HepG2 (cell line): ENCODE results near the gene ATP6V0A1. TPM values are rescaled to one million over a fixed set of nuclear protein-coding genes. Genes with fewer than 3 reads are reported as not detected.

Experiments
- EED ChIP-seq: sonication (generic); formaldehyde crosslinking; IDR thresholded peaks from 2 replicates; pipeline ENCODE4 v1.5.0; 2020; ENCODE audit warnings: mild to moderate bottlenecking, missing genetic modification reagents
- ELF1 ChIP-seq: sonication (generic); formaldehyde crosslinking; IDR thresholded peaks from 2 replicates; pipeline ENCODE4 v1.4.0; 2020; ENCODE audit warnings: missing genetic modification reagents
- HMGXB4 ChIP-seq, 2 experiments: sonication (generic) in 1 of 2; formaldehyde crosslinking in 1 of 2; IDR thresholded peaks; 2 replicates each; pipeline versions ENCODE4 v1.4.0 to v1.6.1; 2018 to 2020; ENCODE audit warnings: missing genetic modification reagents in 2 of 2, borderline replicate concordance in 1 of 2, low read depth in 1 of 2, mild to moderate bottlenecking in 1 of 2, missing biosample characterization in 1 of 2
- JUNB ChIP-seq: sonication (generic); formaldehyde crosslinking; IDR thresholded peaks from 2 replicates; pipeline ENCODE4 v1.8.0; 2022; ENCODE audit warnings: missing genetic modification reagents, mild to moderate bottlenecking, borderline replicate concordance
- KLF11 ChIP-seq: IDR thresholded peaks from 2 replicates; pipeline ENCODE4 v1.6.1; 2016; ENCODE audit warnings: missing compliant biosample characterization
- TP53 ChIP-seq: sonication (generic); formaldehyde crosslinking; conservative IDR thresholded peaks from 2 replicates; pipeline ENCODE4 v1.4.0; 2020; ENCODE audit warnings: missing genetic modification reagents
- XRCC5 ChIP-seq: fragments of 200-400 bp; formaldehyde crosslinking; optimal IDR thresholded peaks from 2 replicates; pipeline ENCODE3; 2017; ENCODE audit warnings: mild to moderate bottlenecking, low read length
- ZIK1 ChIP-seq: sonication (generic); formaldehyde crosslinking; IDR thresholded peaks from 2 replicates; pipeline ENCODE4 v1.5.0; 2020; ENCODE audit warnings: mild to moderate bottlenecking, low read depth, missing genetic modification reagents, borderline replicate concordance
- ZKSCAN8 ChIP-seq: IDR thresholded peaks from 2 replicates; pipeline ENCODE4 v1.6.1; 2016; ENCODE audit warnings: borderline replicate concordance, missing genetic modification reagents, missing compliant biosample characterization
- ZNF317 ChIP-seq: sonication (generic); formaldehyde crosslinking; IDR thresholded peaks from 2 replicates; pipeline ENCODE4 v1.5.0; 2020; ENCODE audit warnings: mild to moderate bottlenecking, missing genetic modification reagents
- ZNF326 ChIP-seq: sonication (generic); formaldehyde crosslinking; IDR thresholded peaks from 2 replicates; pipeline ENCODE4 v1.4.0; 2020; ENCODE audit warnings: missing genetic modification reagents, borderline replicate concordance
- ZNF678 ChIP-seq: sonication (generic); formaldehyde crosslinking; IDR thresholded peaks from 2 replicates; pipeline ENCODE4 v1.4.0; 2020; ENCODE audit warnings: mild to moderate bottlenecking, missing genetic modification reagents
- ZNF768 ChIP-seq: sonication (generic); formaldehyde crosslinking; IDR thresholded peaks from 2 replicates; pipeline ENCODE4 v1.4.0; 2020; ENCODE audit warnings: missing genetic modification reagents
- polyA plus RNA-seq, 8 experiments: library from polyadenylated mRNA; depleted of rRNA in 3 of 8; stranded (reverse) in 7 of 8; unstranded in 1 of 8; fragments of >200 nt; fragmentation: Illumina TruSeq in 4 of 8; extraction: Trizol in 4 of 8; gene quantifications; 2 replicates each; pipeline versions ENCODE4 v1.2.1 to v1.2.3, GENCODE V29; 2011 to 2016; ENCODE audit warnings: low read depth in 4 of 8, missing spikeins in 1 of 8, mixed read lengths in 1 of 8; ENCODE audit not compliant: insufficient read depth in 1 of 8
- total RNA-seq, 5 experiments: library from RNA; depleted of rRNA; stranded (reverse); fragments of >200 nt; fragmentation: Illumina TruSeq; extraction: Trizol; gene quantifications; 2 replicates each; pipeline ENCODE4 v1.2.3, GENCODE V29; 2016; ENCODE audit warnings: low read depth in 1 of 5
- TF ChIP-seq, protein P1 (sequence below): sonication (generic); formaldehyde crosslinking; IDR thresholded peaks from 2 replicates; pipeline ENCODE4 v1.4.0; 2020; ENCODE audit warnings: missing genetic modification reagents, borderline replicate concordance
- TF ChIP-seq, protein P2 (sequence below): sonication (generic); formaldehyde crosslinking; IDR thresholded peaks from 2 replicates; pipeline ENCODE4 v1.5.0; 2020; ENCODE audit warnings: missing genetic modification reagents
- TF ChIP-seq, protein P3 (sequence below): sonication (generic); formaldehyde crosslinking; IDR thresholded peaks from 2 replicates; pipeline ENCODE4 v1.4.0; 2020; ENCODE audit warnings: missing genetic modification reagents, borderline replicate concordance
- TF ChIP-seq, protein P4 (sequence below): sonication (generic); formaldehyde crosslinking; IDR thresholded peaks from 2 replicates; pipeline ENCODE4 v1.4.0; 2020; ENCODE audit warnings: mild to moderate bottlenecking, missing genetic modification reagents

The ATP6V0A1 gene
- total and polyA plus RNA-seq, 2 of the 13 experiments (the other 11 are each of a cell fraction or from before 2014, with no cell fraction given) = 27.9 to 54.1 TPM

GRCh38 chr17:42458497-42459255 lies at the start of gene ATP6V0A1 (continued):
- TF ChIP-seq JUNB (CRISPR knock-in tag) = no peak
- TF ChIP-seq ZKSCAN8 (CRISPR knock-in tag) = 0 out of 2 replicates have a peak, but pooled peaks have one; percentile 66
- TF ChIP-seq ZNF768 (CRISPR knock-in tag) = peak; percentile 64; the same call in 1 of the 2 replicates
- TF ChIP-seq, protein P1, sequence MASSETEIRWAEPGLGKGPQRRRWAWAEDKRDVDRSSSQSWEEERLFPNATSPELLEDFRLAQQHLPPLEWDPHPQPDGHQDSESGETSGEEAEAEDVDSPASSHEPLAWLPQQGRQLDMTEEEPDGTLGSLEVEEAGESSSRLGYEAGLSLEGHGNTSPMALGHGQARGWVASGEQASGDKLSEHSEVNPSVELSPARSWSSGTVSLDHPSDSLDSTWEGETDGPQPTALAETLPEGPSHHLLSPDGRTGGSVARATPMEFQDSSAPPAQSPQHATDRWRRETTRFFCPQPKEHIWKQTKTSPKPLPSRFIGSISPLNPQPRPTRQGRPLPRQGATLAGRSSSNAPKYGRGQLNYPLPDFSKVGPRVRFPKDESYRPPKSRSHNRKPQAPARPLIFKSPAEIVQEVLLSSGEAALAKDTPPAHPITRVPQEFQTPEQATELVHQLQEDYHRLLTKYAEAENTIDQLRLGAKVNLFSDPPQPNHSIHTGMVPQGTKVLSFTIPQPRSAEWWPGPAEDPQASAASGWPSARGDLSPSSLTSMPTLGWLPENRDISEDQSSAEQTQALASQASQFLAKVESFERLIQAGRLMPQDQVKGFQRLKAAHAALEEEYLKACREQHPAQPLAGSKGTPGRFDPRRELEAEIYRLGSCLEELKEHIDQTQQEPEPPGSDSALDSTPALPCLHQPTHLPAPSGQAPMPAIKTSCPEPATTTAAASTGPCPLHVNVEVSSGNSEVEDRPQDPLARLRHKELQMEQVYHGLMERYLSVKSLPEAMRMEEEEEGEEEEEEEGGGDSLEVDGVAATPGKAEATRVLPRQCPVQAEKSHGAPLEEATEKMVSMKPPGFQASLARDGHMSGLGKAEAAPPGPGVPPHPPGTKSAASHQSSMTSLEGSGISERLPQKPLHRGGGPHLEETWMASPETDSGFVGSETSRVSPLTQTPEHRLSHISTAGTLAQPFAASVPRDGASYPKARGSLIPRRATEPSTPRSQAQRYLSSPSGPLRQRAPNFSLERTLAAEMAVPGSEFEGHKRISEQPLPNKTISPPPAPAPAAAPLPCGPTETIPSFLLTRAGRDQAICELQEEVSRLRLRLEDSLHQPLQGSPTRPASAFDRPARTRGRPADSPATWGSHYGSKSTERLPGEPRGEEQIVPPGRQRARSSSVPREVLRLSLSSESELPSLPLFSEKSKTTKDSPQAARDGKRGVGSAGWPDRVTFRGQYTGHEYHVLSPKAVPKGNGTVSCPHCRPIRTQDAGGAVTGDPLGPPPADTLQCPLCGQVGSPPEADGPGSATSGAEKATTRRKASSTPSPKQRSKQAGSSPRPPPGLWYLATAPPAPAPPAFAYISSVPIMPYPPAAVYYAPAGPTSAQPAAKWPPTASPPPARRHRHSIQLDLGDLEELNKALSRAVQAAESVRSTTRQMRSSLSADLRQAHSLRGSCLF (CRISPR knock-in tag) = no peak
- TF ChIP-seq XRCC5 = no peak
- TF ChIP-seq, protein P2, sequence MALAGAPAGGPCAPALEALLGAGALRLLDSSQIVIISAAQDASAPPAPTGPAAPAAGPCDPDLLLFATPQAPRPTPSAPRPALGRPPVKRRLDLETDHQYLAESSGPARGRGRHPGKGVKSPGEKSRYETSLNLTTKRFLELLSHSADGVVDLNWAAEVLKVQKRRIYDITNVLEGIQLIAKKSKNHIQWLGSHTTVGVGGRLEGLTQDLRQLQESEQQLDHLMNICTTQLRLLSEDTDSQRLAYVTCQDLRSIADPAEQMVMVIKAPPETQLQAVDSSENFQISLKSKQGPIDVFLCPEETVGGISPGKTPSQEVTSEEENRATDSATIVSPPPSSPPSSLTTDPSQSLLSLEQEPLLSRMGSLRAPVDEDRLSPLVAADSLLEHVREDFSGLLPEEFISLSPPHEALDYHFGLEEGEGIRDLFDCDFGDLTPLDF = 0 out of 2 replicates have a peak, but pooled peaks have one; percentile 22
- TF ChIP-seq ZNF326 (CRISPR knock-in tag) = no peak
- 0 out of 2 replicates have a peak, but pooled peaks have one; percentile 68 for TF ChIP-seq ZNF678
- 0 out of 2 replicates have a peak, but pooled peaks have one; percentile 38 for TF ChIP-seq KLF11 (CRISPR knock-in tag)
- TF ChIP-seq TP53 (CRISPR knock-in tag) = no peak
- TF ChIP-seq, protein P3, sequence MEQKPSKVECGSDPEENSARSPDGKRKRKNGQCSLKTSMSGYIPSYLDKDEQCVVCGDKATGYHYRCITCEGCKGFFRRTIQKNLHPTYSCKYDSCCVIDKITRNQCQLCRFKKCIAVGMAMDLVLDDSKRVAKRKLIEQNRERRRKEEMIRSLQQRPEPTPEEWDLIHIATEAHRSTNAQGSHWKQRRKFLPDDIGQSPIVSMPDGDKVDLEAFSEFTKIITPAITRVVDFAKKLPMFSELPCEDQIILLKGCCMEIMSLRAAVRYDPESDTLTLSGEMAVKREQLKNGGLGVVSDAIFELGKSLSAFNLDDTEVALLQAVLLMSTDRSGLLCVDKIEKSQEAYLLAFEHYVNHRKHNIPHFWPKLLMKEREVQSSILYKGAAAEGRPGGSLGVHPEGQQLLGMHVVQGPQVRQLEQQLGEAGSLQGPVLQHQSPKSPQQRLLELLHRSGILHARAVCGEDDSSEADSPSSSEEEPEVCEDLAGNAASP (CRISPR knock-in tag) = peak; percentile 26; the same call in 1 of the 2 replicates
- TF ChIP-seq ELF1 (CRISPR knock-in tag) = peak; percentile 42
- TF ChIP-seq HMGXB4 (CRISPR knock-in tag; IDR thresholded peaks at IDR 0.05; ENCODE audit: borderline replicate concordance in 1 of 2, low read depth in 1 of 2) = peak; percentile 57 to 62; a peak in 2 of 4 replicates
- no peak for TF ChIP-seq EED (CRISPR knock-in tag)
- peak; percentile 62; the same call in 1 of the 2 replicates for TF ChIP-seq ZIK1 (CRISPR knock-in tag)
- TF ChIP-seq, protein P4, sequence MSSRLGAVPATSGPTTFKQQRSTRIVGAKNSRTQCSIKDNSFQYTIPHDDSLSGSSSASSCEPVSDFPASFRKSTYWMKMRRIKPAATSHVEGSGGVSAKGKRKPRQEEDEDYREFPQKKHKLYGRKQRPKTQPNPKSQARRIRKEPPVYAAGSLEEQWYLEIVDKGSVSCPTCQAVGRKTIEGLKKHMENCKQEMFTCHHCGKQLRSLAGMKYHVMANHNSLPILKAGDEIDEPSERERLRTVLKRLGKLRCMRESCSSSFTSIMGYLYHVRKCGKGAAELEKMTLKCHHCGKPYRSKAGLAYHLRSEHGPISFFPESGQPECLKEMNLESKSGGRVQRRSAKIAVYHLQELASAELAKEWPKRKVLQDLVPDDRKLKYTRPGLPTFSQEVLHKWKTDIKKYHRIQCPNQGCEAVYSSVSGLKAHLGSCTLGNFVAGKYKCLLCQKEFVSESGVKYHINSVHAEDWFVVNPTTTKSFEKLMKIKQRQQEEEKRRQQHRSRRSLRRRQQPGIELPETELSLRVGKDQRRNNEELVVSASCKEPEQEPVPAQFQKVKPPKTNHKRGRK = no peak
- no peak; the same call in 1 of the 2 replicates for TF ChIP-seq ZNF317 (CRISPR knock-in tag)
